NCI-H2107 treated with DMSO at 0.1 percent for 48 hours (cell line): ENCODE measurements around the gene RSAD1.
A peak's percentile ranks its signal among the peaks of the same experiment; 100 is the strongest.
"Not testable (repeated sequence)": the region's sequence is repeated elsewhere in the genome, so short reads cannot be mapped to it uniquely, and the experiment has no call there.

Experiments
- DNase-seq: peaks from one replicate; lab custom pipeline; 2025; ENCODE audit not compliant: unreplicated experiment; lab: John Stamatoyannopoulos, UW

Gene RSAD1

DNA sequence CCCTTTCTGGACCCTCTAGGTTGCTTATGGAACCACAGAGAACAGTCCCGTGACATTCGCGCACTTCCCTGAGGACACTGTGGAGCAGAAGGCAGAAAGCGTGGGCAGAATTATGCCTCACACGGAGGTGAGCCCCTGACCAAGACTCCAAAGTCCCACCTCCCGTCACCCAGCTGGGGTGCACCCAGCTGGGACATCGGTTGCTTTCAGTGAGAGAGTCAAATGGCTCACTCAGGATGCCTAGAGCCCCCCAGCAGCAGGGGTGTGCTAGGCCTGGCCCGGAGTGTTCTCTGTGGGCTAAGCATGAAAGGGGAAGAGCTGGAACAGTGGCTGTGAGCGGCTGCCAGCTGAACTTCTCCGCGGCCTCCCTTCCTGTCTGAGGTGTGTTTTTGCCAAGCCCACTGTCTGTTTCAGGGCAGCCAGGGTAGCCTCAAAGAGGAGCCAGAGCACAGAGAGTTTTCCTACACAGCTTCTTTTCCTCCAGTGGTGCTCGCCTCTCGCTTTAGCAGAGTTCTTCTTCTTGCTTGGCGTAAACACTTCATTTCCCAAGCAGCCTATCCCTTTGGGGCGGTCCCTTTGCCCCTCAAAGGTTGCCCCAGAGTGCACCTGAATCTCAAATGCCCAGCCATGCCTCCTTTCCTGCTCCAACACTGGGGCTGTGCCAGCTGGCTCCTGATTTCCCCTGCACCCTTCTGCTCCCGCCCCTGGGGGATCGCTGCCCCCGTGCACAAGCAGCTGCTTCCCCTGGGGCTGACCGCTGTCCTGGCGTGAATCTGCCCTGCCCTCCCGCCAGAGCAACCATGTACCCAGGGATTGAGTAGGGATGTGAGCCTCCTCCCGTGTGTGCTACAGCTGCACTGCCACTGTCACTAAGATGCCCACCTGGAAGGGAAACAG is 7.4 kb upstream of the RSAD1 start:
- no peak for DNase-seq

DNA sequence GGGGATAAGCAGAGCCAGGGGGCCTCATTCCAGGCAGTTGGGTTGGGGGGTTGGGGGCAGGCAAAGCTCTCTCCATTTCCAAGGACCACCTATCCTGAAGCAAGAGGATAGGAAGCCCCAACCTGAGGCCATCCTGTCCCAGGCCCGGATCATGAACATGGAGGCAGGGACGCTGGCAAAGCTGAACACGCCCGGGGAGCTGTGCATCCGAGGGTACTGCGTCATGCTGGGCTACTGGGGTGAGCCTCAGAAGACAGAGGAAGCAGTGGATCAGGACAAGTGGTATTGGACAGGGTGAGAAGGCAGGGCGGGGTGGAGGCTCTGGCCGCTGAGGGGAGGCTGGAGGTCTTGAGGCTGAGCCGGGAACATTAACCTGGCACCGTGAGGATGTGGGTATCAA is 6.4 kb upstream of the RSAD1 start:
- no peak for DNase-seq

DNA sequence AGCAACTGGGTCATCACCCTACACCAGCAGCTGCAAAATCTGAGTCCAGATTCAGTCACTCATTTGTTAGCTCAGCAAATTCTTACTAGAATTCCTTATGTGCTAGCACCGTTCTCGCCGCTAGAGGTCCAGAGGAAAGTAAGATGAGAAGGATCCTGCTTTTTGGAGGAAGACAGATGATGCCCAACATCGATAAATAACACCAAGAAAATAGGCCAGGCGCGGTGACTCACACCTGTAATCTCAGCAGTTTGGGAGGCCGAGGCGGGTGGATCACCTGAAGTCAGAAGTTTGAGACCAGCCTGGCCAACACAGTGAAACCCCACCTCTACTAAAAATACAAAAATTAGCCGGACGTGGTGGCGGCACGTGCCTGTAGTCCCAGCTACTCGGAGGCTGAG is 5.9 kb upstream of the RSAD1 start:
- DNase-seq: not testable (repeated sequence)

DNA sequence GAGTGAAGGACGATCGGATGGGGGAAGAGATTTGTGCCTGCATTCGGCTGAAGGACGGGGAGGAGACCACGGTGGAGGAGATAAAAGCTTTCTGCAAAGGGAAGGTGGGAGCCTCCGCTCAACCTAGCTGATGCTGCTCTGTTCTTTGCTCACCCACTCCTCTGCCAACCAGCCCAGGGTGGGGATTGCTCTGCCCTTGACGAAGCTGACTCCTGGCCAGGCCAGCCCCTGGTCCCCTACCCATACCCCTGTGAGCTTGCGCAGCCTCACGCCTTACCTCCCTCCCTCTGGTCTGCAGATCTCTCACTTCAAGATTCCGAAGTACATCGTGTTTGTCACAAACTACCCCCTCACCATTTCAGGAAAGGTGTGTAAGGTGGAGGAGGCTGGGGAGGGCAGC is 4.8 kb upstream of the RSAD1 start:
- no peak for DNase-seq

DNA sequence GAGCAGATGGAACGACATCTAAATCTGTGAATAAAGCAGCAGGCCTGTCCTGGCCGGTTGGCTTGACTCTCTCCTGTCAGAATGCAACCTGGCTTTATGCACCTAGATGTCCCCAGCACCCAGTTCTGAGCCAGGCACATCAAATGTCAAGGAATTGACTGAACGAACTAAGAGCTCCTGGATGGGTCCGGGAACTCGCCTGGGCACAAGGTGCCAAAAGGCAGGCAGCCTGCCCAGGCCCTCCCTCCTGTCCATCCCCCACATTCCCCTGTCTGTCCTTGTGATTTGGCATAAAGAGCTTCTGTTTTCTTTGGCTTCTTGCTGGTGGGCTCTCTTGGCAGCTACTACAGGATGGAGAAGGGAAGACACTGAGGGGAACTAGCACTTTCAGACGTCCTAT is 4.1 kb upstream of the RSAD1 start:
- no peak for DNase-seq

DNA sequence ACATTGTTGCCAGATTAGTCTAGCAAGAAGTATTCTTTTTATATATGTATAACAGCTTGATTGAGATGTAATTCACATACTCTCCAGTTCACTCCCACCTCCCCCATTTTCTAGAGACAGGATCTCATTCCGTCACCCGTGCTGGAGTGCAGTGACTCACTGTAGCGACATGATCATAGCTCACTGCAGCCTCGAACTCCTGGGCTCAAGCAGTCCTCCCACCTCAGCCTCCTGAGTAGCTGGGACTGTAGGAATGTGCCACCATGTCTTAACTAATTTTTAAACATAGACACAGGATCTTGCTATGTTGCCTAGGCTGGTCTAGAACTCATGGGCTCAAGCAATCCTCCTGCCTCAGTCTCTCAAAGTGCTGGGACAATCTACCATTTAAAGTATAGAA is 3.3 kb upstream of the RSAD1 start:
- no peak for DNase-seq

DNA sequence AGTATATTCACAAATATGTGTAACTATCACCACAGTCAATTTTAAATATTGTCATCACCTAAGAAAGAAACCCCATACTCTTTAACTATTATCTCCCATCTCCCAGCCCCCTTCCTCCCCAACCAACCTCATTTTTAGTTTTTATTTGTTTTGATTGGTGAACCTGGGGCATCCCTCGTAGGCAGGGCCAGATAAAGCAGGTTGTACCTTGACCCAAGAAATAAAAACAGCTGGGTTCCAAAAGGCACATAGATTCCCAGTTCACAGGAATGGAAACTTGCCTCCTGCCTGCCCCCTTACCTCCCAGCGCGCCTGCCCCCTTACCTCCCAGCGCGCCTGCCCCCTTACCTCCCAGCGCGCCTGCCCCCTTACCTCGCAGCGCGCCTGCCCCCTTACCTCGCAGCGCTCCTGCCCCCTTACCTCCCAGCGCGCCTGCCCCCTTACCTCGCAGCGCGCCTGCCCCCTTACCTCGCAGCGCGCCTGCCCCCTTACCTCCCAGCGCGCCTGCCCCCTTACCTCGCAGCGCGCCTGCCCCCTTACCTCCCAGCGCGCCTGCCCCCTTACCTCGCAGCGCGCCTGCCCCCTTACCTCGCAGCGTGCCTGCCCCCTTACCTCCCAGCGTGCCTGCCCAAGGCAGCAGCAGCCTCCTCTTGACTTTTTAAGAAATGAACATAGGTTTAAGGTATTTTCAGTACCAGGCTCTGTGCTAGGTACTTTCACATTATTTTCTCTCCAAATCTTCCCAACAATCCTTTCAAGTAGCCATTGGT is 2.7 kb upstream of the RSAD1 start:
- DNase-seq: not testable (repeated sequence)

DNA sequence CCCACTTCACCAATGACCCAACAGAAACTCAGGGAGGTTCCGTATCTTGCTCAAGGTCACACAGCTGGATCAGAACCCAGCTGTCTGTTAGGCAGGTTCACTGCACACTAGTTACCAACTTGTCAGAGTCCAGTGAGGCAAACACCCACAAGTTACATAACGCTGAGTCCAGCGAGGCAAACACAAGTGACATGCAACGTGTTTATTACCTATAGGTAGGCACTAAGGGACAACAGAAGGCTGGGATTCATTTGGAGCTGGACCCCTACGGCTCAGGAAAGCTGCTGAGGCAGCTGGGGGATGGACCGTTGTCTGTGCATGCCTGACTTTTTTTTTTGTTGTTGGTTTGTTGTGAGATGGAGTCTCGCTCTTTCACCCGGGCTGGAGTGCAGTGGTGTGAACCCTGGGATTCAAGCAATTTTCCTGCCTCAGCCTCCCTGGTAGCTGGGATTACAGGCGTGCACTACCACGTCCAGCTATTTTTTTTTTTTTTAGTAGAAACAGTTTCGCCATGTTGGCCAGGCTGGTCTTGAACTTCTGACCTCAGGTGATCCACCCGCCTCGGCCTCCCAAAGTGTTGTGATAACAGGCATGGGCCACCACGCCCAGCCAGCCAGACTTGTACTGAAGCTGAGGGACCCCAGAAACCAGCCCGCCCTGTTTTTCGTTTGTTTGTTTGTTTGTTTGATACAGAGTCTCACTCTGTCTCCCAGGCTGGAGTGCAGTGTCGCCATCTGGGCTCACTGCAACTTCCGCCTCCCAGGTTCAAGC is 1.9 kb upstream of the RSAD1 start:
- DNase-seq: no peak

DNA sequence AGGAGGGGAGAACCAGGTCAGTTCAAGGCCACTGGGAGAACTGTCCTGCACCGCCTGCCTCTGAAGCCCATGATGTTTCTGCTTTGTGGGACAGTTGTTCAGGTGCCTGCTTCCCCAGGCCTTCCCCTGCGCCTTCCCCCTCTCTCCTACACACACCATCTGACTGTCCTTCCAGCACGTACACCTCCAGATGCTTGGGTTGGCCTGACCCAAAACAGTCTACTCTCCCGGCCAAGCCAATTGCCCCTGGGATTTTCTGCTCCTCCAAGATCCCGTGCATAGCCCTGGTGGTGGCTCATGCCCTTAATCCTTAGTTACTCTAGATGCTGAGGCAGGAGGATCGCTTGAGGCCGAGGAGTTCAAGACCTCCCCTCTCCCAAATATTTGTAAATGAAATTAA is 684 bp upstream of the RSAD1 start:
- no peak for DNase-seq

DNA sequence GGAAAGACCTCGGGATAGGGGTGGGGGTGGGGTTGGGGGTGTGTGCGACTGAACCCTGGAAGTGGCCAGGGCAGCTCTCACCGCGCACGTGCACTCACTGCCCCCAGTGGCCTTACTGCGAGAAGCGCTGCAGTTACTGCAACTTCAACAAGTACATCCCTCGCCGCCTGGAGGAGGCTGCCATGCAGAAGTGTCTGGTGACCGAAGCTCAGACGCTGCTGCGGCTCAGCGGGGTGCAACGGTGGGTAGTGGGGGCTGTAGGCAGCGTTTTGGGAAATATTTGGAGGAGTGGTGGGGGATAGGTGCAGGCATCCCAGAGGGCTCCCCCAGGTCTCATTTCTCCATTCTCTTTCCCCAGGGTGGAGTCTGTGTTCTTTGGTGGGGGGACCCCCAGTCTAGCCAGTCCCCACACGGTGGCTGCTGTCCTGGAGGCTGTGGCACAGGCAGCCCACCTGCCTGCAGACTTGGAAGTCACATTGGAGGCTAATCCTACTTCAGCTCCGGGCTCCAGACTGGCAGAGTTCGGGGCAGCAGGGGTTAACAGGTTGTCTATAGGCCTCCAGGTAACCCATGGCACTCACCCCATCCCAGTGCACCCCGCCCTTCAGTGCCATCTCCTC is 972 bp downstream of the RSAD1 start:
- DNase-seq: peak; percentile 49

DNA sequence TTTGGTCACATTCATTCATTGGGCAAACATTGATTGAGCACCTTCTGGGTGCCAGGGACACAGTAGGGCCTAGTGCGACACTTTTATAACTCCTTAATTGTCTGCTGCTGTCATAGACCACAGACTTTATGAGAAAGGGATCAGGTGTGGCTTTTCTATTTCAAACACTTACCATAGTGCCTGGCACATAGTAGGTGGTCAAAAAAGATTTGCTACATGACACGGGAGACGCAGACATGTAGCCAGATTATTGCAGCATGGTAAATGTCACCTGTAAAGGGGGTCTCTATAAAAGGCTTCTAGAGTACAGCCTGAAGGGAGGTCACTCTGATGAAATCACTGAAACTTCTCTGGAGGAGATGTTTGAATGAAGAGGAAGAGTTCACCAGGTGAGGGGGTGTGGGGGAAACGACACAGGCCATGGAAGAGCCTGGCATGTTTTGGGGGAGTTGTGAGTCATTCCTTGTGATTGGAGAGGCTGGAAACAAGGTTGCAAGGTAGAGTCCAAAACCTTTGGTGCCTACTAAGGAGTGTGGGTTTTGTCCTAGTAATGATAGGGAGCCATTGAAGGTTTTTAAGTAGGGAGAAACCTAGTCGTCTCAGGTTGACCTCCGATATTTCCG is 1.6 kb downstream of the RSAD1 start:
- no peak for DNase-seq

DNA sequence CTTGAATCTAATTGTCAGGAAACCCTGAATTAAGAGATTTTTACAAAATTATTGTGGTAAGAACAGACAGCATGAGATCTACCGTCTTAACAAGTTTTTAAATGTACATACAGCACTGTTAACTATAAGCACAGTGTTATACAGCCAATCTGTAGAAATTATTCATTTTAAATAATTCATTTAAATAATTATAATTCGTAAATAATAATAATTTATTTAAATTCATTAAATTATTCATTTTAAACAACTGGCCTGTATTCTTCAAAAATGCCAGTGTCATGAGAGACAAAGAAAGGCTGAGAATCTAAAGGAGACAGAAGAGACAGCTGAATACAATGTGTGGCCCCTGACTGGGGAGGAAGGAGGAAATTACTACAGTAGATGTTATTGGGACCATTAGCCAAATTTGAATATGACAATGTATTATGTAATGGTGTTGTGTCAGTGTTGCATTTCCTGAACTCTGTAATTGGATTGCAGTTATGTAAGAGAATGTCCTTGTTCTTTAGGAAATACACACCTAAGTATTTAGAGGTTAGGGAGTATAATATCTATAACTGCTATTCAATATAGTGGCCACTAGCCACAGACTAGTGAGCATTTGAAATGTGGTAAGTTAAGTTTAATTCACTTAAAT is 2.3 kb downstream of the RSAD1 start:
- DNase-seq: no peak

DNA sequence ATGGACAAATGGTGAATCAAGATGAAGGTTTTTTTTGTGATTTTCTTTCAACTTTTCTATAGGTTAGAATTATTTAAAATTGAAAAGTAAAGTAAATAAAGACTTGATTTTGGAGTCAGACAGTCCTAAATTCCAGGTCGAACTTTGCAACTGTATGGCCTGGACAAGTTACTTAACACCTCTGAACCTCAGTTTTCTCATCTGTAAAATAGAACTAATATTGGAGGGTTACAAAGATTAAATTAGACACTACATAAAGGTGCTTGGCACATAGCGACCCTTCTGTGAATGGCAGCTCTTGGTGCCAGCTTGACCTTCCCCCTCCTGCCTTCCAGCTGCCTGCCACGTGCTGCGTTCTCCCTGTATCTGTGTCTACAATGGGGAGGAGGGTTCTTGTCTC is 3.0 kb downstream of the RSAD1 start:
- DNase-seq: no peak

DNA sequence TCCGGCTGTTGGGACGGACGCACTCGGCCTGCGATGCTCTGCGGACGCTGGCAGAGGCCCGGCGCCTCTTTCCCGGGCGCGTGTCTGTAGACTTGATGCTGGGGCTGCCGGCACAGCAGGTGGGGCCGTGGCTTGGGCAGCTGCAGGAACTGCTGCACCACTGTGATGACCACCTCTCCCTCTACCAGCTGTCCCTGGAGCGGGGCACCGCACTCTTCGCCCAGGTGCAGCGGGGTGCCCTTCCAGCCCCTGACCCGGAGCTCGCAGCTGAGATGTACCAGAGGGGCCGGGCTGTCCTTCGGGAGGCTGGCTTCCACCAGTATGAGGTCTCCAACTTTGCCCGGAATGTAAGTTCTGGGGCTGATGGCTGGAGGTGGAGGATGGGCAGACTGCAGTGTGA is 3.5 kb downstream of the RSAD1 start:
- DNase-seq: no peak

DNA sequence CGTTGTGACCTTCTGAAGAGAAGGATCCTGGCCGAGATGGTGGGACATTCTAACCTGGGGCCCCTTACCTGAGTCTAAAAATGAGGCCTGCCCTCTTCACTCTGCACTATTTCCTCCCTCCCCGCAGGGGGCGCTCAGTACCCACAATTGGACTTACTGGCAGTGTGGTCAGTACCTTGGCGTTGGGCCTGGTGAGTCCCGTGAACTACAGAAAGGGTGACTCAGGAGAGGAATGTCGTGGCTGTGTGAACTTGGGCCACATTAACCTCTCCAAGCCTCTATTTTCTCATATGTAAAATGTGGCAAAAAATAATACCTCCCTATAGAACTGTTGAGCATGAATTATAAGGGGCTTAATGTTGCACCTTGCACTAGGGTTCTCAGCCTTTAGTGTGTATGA is 3.9 kb downstream of the RSAD1 start:
- DNase-seq: peak; percentile 69

DNA sequence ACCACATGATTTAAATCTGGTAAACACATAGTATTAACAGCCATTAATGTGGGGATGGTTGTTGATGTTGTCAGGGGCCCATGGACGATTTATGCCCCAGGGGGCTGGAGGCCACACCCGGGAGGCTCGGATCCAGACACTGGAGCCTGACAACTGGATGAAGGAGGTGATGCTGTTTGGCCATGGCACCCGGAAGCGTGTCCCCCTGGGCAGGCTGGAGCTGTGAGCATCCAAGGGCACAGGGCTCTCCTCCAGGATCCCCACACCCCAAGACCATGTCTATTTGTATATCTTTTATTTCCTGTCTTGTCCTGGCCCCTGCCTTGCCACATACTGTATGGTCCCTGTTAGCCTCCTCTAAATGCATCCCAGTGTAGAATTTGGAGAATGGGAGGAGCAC is 4.6 kb downstream of the RSAD1 start:
- DNase-seq: no peak

DNA sequence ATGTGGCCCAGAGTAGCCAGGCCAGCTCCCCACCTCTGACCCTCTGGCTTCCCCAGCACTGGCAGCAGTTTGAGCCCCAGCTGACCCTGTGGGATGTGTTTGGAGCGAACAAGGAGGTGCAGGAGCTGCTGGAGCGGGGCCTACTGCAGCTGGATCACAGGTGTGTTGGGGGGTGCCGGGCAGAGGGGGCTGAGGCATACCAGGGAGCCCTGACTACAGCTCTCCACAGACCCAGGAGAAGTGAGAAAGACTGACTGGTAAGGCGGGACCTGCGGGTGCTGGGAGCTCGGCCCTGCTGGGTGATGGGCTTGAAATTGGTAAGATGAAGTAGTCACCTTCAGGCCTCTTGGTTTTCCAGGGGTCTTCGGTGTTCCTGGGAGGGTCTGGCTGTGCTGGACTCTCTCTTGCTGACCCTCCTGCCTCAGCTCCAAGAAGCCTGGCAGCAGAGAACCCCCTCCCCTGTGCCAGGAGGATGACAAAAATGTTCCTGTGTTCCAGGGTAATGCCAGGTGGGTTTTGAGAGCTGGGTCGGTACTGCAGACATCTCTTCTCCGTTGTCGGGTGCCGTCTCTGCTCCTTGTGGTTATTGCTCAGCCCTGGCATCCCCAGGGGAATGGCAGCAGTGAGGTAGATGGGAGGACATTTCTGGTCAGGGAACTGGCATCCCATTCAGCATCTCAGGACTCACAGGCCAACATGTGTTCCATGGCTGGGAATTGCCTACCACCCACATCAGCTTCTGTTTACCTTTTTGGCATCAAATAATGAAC is 5.9 kb downstream of the RSAD1 start:
- no peak for DNase-seq

DNA sequence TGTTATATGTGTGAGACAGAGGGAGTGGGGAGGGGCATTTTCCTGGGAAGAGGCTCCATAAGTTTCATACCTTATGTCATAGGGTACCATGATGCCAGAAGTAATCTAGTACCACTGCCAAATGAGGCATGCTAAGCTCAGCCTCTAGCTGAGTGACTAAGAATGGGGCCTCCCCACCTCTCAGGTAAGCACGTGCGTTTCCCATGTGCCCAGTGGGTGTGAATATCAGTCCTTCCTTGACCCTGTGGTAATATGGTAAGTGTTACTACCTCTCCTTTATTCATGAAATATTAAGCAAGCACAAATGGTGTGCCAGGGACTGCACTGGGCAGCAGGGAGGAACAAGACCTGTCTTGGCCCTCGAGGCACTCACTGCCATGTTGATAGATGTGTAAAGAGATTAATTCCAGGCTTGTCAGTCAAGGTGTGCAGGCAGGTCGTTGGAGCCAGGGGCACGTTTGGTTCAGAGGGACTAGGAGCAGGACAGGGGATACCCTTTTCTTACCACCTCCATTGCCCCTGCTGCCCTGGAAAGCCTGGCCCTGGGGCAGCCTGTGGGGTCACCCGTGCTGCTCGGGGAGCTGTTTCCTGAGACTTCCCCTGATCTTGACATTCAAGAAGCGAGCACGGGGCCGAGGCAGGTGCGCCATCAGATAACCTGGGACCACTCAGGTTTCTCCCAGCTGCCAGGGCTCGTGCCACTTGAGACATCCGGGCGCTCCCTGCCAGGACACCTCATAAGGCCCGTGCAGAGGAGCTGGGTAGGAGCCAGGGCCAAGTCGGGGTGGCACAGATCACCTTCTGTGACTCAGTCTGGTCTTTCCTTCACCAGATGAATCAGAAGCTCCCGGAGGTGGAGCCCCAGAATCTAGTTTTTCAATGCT is 8.8 kb downstream of the RSAD1 start:
- no peak for DNase-seq

DNA sequence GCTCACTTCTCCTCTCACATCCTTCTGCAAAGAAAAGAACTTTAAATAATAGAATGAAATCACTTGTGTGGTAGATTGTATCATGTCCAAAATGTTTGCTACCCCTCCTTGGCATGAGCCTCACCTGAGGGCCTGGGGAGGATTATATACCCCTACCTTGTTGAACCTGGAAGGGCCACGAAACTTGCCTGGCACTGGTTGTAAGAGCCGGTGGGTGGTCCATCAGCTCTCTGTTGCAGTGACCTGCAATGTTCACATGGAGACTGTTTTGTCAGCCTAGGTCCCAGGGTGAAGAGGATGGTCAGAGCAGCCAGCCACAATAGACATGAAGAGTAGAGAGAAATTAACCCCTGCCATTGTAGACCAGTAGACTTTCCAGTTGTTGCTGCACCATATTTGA is 10.2 kb downstream of the RSAD1 start:
- DNase-seq: no peak
